ENCODE measurements around the gene ANKRD42. TPM values are rescaled to one million over a fixed set of nuclear protein-coding genes. Genes with fewer than 3 reads are reported as not detected.
A peak's percentile ranks its signal among the peaks of the same experiment; 100 is the strongest.

ANKRD42 gene
- total RNA-seq, 2 donors from 2014 or later = 8.3 to 9.6 TPM

GRCh38 chr11:83152264-83152663 is 41.2 kb upstream of the ANKRD42 start:
- Histone ChIP-seq H3K4me3 (no peak overlapping the region), H3K27ac (no peak overlapping the region), H3K4me1 (peaks cover 5% of the 10 kb centered on the region), H3K36me3 (replicated peaks in 1 of 2; ENCODE audit: insufficient read depth in 1 of 2, low read depth in 2 of 2) (no peaks in the 10 kb centered on the region), H3K27me3 (no peaks in the 10 kb centered on the region), H3K9me3 (no peaks in the 10 kb centered on the region)
- ATAC-seq (no peak), DNase-seq (no peak)
- intact Hi-C loops (cut with DNase I) = no loop called here
- TF ChIP-seq POLR2A (IDR thresholded peaks at IDR 0.05) (no peak), CTCF (IDR thresholded peaks at IDR 0.05) (no peak)
- 81 to 87% methylated on average over 2 of the region's 2 CpGs for WGBS, 2 donors

GRCh38 chr11:83153764-83154163 is 39.7 kb upstream of the ANKRD42 start:
- H3K36me3 ChIP-seq (replicated peaks in 1 of 2; ENCODE audit: insufficient read depth in 1 of 2, low read depth in 2 of 2) = no peaks in the 10 kb centered on the region
- ATAC-seq = no peak
- intact Hi-C loops (cut with DNase I) = no loop called here

GRCh38 chr11:83156144-83156995 is 37.1 kb upstream of the ANKRD42 start:
- intact Hi-C loops (cut with DNase I) = no loop called here
- ATAC-seq = peak; percentile 92
- 0 to 1% methylated on average over 27 to 35 of the region's 35 CpGs for WGBS, 2 donors

More at GRCh38 chr11:83153764-83154163, 39.7 kb upstream of the ANKRD42 start:
- no peak for TF ChIP-seq CTCF (IDR thresholded peaks at IDR 0.05)
- Histone ChIP-seq H3K27ac (no peak overlapping the region), H3K9me3 (no peaks in the 10 kb centered on the region), H3K4me1 (peaks cover 5% of the 10 kb centered on the region), H3K27me3 (no peaks in the 10 kb centered on the region), H3K4me3 (no peak overlapping the region)
- WGBS, 2 donors = 89 to 91% methylated on average over 6 of the region's 6 CpGs
- no peak for DNase-seq

GRCh38 chr11:83156996-83157593 is 36.4 kb upstream of the ANKRD42 start, which contains the start of gene PCF11:
Gene PCF11 (plus strand): TSS chr11:83157131. CDS start chr11:83157440, 309 bp downstream.
- Histone ChIP-seq H3K4me3 (peak within 1 kb of the TSS; percentile 91 to 98), H3K4me1 (peaks cover 31% of the 10 kb centered on the region), H3K9me3 (no peaks in the 10 kb centered on the region), H3K36me3 (replicated peaks in 1 of 2; ENCODE audit: insufficient read depth in 1 of 2, low read depth in 2 of 2) (no peaks in the 10 kb centered on the region), H3K27me3 (no peaks in the 10 kb centered on the region), H3K27ac (peak within 1 kb of the TSS; percentile 92 to 100 (median 98))
- no peak for DNase-seq
- TF ChIP-seq POLR2A (IDR thresholded peaks at IDR 0.05) (peak; percentile 98 to 100 (median 99)), CTCF (IDR thresholded peaks at IDR 0.05) (no peak)
- peak; percentile 6 for ATAC-seq
- intact Hi-C loops (cut with DNase I) = no loop called here
- WGBS, 2 donors = 1% methylated on average over 19 to 53 of the region's 55 CpGs

More at GRCh38 chr11:83156144-83156995, 37.1 kb upstream of the ANKRD42 start:
- no peaks in the 10 kb centered on the region for H3K36me3 ChIP-seq (replicated peaks in 1 of 2; ENCODE audit: insufficient read depth in 1 of 2, low read depth in 2 of 2)
- no peaks in the 10 kb centered on the region for H3K9me3 ChIP-seq
- TF ChIP-seq POLR2A (IDR thresholded peaks at IDR 0.05) = peak in 1 of 3 donors; percentile 44
- TF ChIP-seq CTCF (IDR thresholded peaks at IDR 0.05) = no peak
- no peaks in the 10 kb centered on the region for H3K27me3 ChIP-seq
- DNase-seq = peak; percentile 99 to 100 (median 100)
- H3K4me1 ChIP-seq = peaks cover 24% of the 10 kb centered on the region
- peak overlapping the region; percentile 86 to 100 (median 88) for H3K27ac ChIP-seq
- peak overlapping the region; percentile 46 to 49 for H3K4me3 ChIP-seq
